Mucosa of stomach (tissue), 1 donor: ENCODE data around the gene SPDEF.

Experiments used
- H3K27me3 ChIP-seq: one replicate; pipeline ENCODE4 v1.7.0; 2013; ENCODE audit warnings: mild to moderate bottlenecking, low read length; ENCODE audit not compliant: control insufficient read depth, insufficient read depth
- H3K36me3 ChIP-seq: one replicate; pipeline ENCODE4 v1.7.0; 2013; ENCODE audit warnings: low read length; ENCODE audit not compliant: control insufficient read depth, insufficient read depth
- H3K4me1 ChIP-seq: one replicate; pipeline ENCODE4 v1.7.0; 2013; ENCODE audit warnings: mild to moderate bottlenecking, low read length; ENCODE audit not compliant: control insufficient read depth, insufficient read depth
- H3K4me3 ChIP-seq: one replicate; pipeline ENCODE4 v1.7.0; 2013; ENCODE audit warnings: low read length
- H3K9ac ChIP-seq: one replicate; pipeline ENCODE4 v1.7.0; 2013; ENCODE audit warnings: mild to moderate bottlenecking, low read length, moderate library complexity
- H3K9me3 ChIP-seq: one replicate; pipeline ENCODE4 v1.7.0; 2013; ENCODE audit warnings: mild to moderate bottlenecking, low read length, moderate library complexity; ENCODE audit not compliant: control insufficient read depth
- donor health status: Pancreatic carcinoma.

Gene SPDEF

GRCh38 chr6:34547701-34548644, 8.2 kb downstream of the SPDEF start:
- Histone ChIP-seq H3K9me3 (no peaks in the 10 kb centered on the region), H3K4me1 (peaks cover 66% of the 10 kb centered on the region), H3K27me3 (no peaks in the 10 kb centered on the region), H3K36me3 (no peaks in the 10 kb centered on the region), H3K9ac (peak overlapping the region; percentile 12), H3K4me3 (no peak overlapping the region)

DNA sequence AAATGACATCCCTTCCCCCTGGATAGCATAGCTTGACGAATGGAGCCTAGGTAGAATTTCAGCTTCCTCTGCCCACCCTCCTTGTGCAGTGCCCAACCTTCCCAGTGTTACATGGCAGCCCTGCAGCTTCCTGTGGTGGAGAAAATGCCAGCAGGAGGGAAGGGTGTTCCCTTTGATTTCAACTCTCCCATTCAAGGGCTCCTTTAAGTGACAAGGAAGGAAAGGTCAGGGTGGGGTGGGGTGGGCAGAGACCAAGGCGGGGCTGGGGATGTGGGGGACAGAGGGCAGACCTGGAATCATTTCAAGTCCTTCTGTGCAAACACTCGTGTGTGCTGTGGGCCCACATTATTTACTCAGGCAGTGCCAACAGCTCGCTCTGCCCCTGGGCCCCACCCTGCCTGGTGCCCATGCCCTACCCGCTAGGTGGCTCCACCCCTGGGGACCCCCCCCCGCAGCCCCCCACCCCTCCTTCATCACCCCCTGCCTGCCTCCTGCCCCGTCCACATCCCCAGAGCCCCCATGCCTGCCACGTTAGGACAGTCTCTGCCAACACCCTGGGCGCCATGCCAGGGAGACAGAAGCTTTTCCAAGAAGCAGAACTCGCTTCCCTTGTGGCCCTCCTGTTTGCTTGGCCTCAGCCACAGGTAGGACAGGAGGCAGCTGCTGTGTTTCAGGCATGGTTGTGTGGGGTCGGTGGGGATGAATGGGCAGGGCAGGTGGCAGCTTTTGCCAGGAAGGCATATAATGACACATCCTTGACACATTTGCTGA, 9.4 kb downstream of the SPDEF start:
- H3K4me3 ChIP-seq, result peak overlapping the region; percentile 16
- no peak overlapping the region for H3K9ac ChIP-seq
- no peaks in the 10 kb centered on the region for H3K36me3 ChIP-seq
- no peaks in the 10 kb centered on the region for H3K9me3 ChIP-seq
- peaks cover 64% of the 10 kb centered on the region for H3K4me1 ChIP-seq
- H3K27me3 ChIP-seq, result no peaks in the 10 kb centered on the region

DNA sequence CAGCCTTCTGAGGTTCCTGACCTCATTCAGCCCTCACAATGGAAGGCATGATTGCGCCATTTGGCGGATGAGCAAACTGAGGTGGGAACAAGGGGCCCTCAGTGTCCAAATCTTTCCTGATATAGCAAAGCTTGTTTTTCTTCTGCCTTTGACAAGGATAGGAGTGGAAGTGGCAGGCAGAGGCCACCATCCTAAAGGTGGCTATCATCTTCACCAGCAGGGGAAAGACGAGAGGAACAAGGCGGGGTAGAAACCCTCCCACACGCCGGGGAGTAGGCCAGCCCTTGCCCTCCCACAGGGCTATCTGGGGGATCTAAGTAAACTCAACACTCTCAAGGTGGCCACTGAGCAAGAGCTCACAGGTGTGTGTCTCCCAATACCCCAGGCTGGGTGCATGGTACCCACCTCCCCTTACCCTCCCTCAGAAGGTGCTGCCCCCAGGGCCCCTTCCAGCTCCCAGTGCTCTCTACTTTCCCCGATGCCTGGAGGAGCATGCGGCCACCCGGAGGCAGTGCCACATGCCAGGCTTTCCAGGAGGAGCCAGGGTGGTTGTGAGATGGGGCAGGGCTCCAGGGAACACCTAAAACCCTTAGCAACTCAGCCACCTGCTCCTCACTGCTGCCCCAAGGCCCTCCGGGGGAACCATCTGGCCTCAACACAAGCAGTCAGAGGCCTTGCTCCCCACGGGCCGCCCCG, 11.2 kb downstream of the SPDEF start:
- Histone ChIP-seq H3K36me3 (no peaks in the 10 kb centered on the region), H3K27me3 (no peaks in the 10 kb centered on the region), H3K4me3 (no peak overlapping the region), H3K4me1 (peaks cover 50% of the 10 kb centered on the region), H3K9ac (no peak overlapping the region), H3K9me3 (no peaks in the 10 kb centered on the region)

DNA sequence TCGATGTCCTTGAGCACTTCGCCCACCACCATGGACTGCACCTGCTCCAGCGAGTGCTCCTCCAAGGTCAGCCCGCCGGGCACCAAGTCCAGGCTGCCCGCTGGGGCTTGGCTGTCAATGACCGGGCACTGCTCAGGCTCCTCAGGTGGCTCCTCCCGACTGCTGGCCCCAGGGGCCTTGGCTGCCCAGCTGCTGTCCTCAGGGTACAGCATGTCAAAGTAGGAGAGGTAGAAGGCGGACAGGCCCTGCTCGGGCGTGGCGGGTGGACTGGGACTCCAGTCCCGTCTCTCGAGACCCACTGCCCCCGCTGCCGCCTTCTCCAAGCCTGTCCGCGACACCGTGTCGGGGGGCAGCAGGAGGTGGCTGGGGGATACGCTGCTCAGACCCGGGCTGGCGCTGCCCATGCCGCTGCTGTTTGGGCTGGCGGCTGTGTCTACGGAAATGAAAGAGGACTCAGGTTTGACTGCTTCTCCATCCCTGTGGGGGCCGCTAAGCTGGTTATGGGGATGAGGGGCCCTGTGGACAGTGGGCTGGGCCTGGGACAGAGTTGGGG, 12.0 kb downstream of the SPDEF start:
- H3K27me3 ChIP-seq, result no peaks in the 10 kb centered on the region
- H3K9me3 ChIP-seq, result no peaks in the 10 kb centered on the region
- H3K9ac ChIP-seq, result no peak overlapping the region
- peaks cover 44% of the 10 kb centered on the region for H3K4me1 ChIP-seq
- H3K36me3 ChIP-seq, result no peaks in the 10 kb centered on the region
- H3K4me3 ChIP-seq, result no peak overlapping the region

- H3K9me3 ChIP-seq, result no peaks in the 10 kb centered on the region
- no peak overlapping the region for H3K4me3 ChIP-seq
- H3K36me3 ChIP-seq, result no peaks in the 10 kb centered on the region
- peaks cover 39% of the 10 kb centered on the region for H3K4me1 ChIP-seq
- H3K9ac ChIP-seq, result no peak overlapping the region
- no peaks in the 10 kb centered on the region for H3K27me3 ChIP-seq
These were observed 12.7 kb downstream of the SPDEF start for GRCh38 chr6:34543421-34543820.

DNA sequence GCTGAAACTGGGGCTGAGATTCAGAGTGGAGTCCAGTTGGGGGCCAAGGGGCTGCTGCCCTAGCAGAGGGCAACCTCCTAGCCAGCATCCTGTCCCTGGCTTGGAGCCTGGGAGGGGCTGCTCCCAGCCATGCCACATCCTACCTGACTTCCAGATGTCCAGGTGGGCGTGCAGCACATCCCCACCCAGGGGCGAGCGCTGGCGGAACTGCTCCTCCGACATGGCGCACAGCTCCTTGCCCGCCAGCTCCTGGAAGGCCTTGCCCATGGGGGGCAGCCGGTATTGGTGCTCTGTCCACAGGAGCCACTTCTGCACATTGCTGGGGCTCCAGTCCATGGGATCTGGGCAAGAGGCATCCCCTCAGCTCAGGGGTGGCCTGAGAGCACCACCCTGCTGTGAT, 15.3 kb downstream of the SPDEF start:
- no peak overlapping the region for H3K4me3 ChIP-seq
- no peaks in the 10 kb centered on the region for H3K9me3 ChIP-seq
- H3K27me3 ChIP-seq, result no peaks in the 10 kb centered on the region
- H3K9ac ChIP-seq, result no peak overlapping the region
- H3K4me1 ChIP-seq, result peaks cover 33% of the 10 kb centered on the region
- no peaks in the 10 kb centered on the region for H3K36me3 ChIP-seq

GRCh38 chr6:34540222-34540621, 15.9 kb downstream of the SPDEF start:
- Histone ChIP-seq H3K4me1 (peaks cover 28% of the 10 kb centered on the region), H3K36me3 (no peaks in the 10 kb centered on the region), H3K9me3 (no peaks in the 10 kb centered on the region), H3K27me3 (no peaks in the 10 kb centered on the region), H3K9ac (no peak overlapping the region), H3K4me3 (no peak overlapping the region)

GRCh38 chr6:34539181-34539580, 16.9 kb downstream of the SPDEF start:
- Histone ChIP-seq H3K27me3 (no peaks in the 10 kb centered on the region), H3K36me3 (no peaks in the 10 kb centered on the region), H3K4me1 (peaks cover 18% of the 10 kb centered on the region), H3K4me3 (no peak overlapping the region), H3K9me3 (no peaks in the 10 kb centered on the region), H3K9ac (no peak overlapping the region)

GRCh38 chr6:34538581-34538980, 17.5 kb downstream of the SPDEF start:
- H3K36me3 ChIP-seq, result no peaks in the 10 kb centered on the region
- H3K9me3 ChIP-seq, result no peaks in the 10 kb centered on the region
- no peaks in the 10 kb centered on the region for H3K27me3 ChIP-seq
- no peak overlapping the region for H3K9ac ChIP-seq
- H3K4me1 ChIP-seq, result peaks cover 18% of the 10 kb centered on the region
- no peak overlapping the region for H3K4me3 ChIP-seq

DNA sequence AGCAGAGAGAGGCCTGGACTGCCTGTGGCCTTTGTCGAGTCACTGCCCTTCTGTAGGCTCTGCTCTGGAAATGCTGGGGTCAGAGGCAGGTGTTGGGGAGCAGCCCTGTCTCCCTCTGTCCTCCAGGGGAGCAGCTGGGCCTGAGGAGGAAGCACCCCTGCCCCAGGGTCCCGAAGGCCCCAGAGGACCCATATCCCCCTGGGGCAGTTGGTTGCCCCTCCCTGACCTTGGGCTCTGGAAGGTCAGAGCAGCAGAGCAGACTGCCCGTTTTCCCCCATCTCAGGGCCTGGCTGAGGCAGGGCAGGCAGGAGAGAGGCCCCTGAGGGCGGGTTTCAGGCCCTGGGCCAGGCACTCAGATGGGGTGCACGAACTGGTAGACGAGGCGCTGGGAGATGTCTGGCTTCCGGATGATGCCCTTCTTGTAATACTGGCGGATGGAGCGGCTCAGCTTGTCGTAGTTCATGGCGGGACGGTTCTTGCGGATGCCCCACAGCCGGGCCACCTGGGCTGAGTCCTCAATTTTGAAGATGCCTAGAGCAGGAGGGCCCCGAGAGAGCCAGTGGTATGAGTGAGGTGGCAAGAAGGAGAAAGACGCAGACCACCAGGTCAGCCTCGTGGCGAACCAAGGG, 18.1 kb downstream of the SPDEF start:
- Histone ChIP-seq H3K4me1 (peaks cover 18% of the 10 kb centered on the region), H3K9me3 (no peaks in the 10 kb centered on the region), H3K4me3 (no peak overlapping the region), H3K27me3 (no peaks in the 10 kb centered on the region), H3K36me3 (no peaks in the 10 kb centered on the region), H3K9ac (no peak overlapping the region)

DNA sequence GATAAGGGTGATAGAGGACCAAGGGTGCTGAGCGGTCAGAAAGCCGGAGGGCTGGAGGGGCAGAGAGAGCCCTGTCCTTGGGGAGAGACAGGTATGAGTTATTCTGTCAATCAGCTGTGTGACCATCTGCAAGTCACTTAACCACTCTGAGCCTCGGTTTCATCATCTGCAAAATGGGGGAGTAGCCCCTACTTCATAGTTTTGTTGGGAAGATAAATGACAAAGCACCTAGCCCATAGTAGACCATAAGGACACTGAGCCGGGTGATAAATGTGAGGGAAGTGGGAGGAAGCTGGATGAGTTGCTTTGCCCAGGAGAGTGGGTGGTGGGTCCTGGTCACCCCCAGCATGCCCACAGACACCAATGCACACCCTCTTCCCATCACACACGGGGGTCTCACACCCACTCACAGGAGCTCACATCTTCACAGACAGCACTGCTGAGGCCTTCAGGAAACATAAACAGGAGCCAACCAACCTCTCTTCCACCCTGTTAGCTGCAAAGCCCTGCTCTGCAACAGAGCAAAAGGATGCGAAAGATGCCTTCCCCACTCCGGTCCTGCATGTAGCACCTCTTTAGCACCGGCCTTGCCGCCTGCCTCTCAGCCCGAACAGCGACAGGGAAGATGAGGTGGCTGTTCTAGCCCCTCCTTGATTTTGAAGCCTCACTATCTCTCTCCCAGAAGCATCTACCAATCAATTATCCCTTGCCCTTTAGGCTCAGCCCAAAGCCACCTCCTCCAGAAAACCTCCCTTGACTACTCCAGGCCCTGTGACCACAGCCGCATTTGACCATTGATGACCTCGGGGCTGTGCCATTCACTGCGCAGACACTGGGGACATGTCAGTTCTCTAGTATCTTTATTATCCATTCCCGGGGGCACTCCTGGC, 18.9 kb downstream of the SPDEF start:
- Histone ChIP-seq H3K9me3 (no peaks in the 10 kb centered on the region), H3K36me3 (no peaks in the 10 kb centered on the region), H3K4me3 (no peak overlapping the region), H3K9ac (no peak overlapping the region), H3K27me3 (no peaks in the 10 kb centered on the region), H3K4me1 (peaks cover 18% of the 10 kb centered on the region)
